Caco-2 (cell line): ENCODE measurements around the gene PSORS1C1. TPM values are rescaled to one million over a fixed set of nuclear protein-coding genes. Genes with fewer than 3 reads are reported as not detected.
"Not testable (repeated sequence)": the region's sequence is repeated elsewhere in the genome, so short reads cannot be mapped to it uniquely, and the experiment has no call there.

Experiments
- BruUV-seq: library from RNA; stranded (reverse); fragments of 400-500 nt; replicated peaks from 2 replicates; lab custom pipeline; 2021; lab: Mats Ljungman, UMichigan
- CTCF ChIA-PET: fragments of 300-600 bp; sonication (Branson Sonifier 250); formaldehyde crosslinking; loops from one replicate; lab custom pipeline; 2022; ENCODE audit warnings: antibody characterized with exemption; lab: Charles Lee
- POLR2A ChIA-PET: fragments of 300-600 bp; sonication (Branson Sonifier 250); formaldehyde crosslinking; loops from one replicate; lab custom pipeline; 2022; ENCODE audit warnings: antibody characterized with exemption; lab: Charles Lee
- DNase-seq, 2 experiments: peaks; one replicate each; pipeline versions ENCODE4 v3.0.0 to v3.0.0-alpha.2; 2020 to 2022
- H3K27me3 ChIP-seq: replicated peaks from 2 replicates; pipeline ENCODE4 v1.6.0; 2011; ENCODE audit warnings: low read length; ENCODE audit not compliant: control insufficient read depth, insufficient read depth
- H3K36me3 ChIP-seq: 2 replicates; pipeline ENCODE4 v1.5.1; 2011; ENCODE audit warnings: low read length; ENCODE audit not compliant: control insufficient read depth, insufficient read depth
- H3K4me1 ChIP-seq: fragments of 250-450 bp; sonication (Bioruptor Pico); 2 replicates; pipeline ENCODE4 v1.5.1; 2020; ENCODE audit warnings: mild to moderate bottlenecking
- H3K4me3 ChIP-seq: 2 replicates; pipeline ENCODE4 v1.5.1; 2011; ENCODE audit warnings: low read depth, mild to moderate bottlenecking, control low read depth, low read length
- H3K9me3 ChIP-seq: fragments of 250-450 bp; sonication (Bioruptor Pico); 2 replicates; pipeline ENCODE4 v1.5.1; 2020; ENCODE audit warnings: mild to moderate bottlenecking, moderate library complexity
- H3K27ac Mint-ChIP-seq: one replicate; pipeline ENCODE4 v1.8.0; 2022; ENCODE audit warnings: mixed read lengths; ENCODE audit not compliant: unreplicated experiment
- H3K27me3 Mint-ChIP-seq: one replicate; pipeline ENCODE4 v1.8.0; 2022; ENCODE audit warnings: mixed read lengths; ENCODE audit not compliant: insufficient read depth, unreplicated experiment
- H3K36me3 Mint-ChIP-seq: one replicate; pipeline ENCODE4 v1.8.0; 2022; ENCODE audit warnings: mild to moderate bottlenecking, mixed read lengths; ENCODE audit not compliant: insufficient read depth, unreplicated experiment
- H3K4me1 Mint-ChIP-seq: one replicate; pipeline ENCODE4 v1.8.0; 2022; ENCODE audit warnings: low read depth, mixed read lengths; ENCODE audit not compliant: unreplicated experiment
- H3K4me3 Mint-ChIP-seq: one replicate; pipeline ENCODE4 v1.8.0; 2022; ENCODE audit warnings: mild to moderate bottlenecking, moderate library complexity, mixed read lengths; ENCODE audit not compliant: unreplicated experiment
- H3K9me3 Mint-ChIP-seq: one replicate; pipeline ENCODE4 v1.8.0; 2022; ENCODE audit warnings: mixed read lengths; ENCODE audit not compliant: unreplicated experiment
- CTCF ChIP-seq, 2 experiments: fragments of 200-600 bp in 1 of 2; IDR thresholded peaks; 1 replicate in 1 of 2; 2 replicates in 1 of 2; pipeline versions ENCODE4 v1.5.1 to v1.8.0; 2011 to 2022; ENCODE audit warnings: antibody characterized with exemption in 1 of 2, control low read depth in 1 of 2, inconsistent platforms in 1 of 2, low read depth in 1 of 2, low read length in 1 of 2, mild to moderate bottlenecking in 1 of 2, moderate library complexity in 1 of 2; ENCODE audit not compliant: insufficient read depth in 1 of 2, severe bottlenecking in 1 of 2, unreplicated experiment in 1 of 2
- intact Hi-C: fragments of 100-400 bp; cut with micrococcal nuclease; formaldehyde crosslinking; loops from one replicate; pipeline ENCODE4 v1.10.0; 2022; ENCODE audit not compliant: unreplicated experiment
- total RNA-seq: library from RNA; stranded (reverse); gene quantifications from 2 replicates; pipeline ENCODE4 v1.2.3, GENCODE V29; 2022

PSORS1C1 gene
- total RNA-seq, 1 experiment from 2014 or later = 0.75 TPM

DNA sequence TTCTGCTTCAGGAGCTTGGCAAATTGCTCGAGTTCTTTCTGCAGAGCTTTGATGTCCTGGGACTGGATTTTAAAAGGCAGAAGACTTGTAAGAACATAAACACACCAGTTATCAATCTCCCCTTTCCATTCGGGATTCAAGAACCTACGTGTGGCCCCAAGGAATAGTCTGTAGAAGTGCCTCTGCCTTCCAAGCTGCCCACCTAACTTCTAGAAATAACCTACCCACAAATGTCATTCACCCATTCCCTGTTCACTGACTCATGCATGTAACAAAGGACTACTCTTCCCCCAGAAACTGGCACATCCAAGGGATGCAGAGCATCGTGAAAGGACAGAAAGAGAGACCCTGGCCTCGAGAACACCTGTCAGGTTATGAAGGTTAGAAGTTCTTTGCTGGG lies 51.4 kb downstream of the PSORS1C1 start:
- peaks cover 4% of the 10 kb centered on the region for H3K36me3 Mint-ChIP-seq
- ChIA-PET POLR2A (no interaction called here), CTCF (no interaction called here)
- Histone ChIP-seq H3K9me3 (no peaks in the 10 kb centered on the region), H3K4me1 (peaks cover 5% of the 10 kb centered on the region; the same call in 1 of the 2 replicates), H3K4me3 (no peak overlapping the region), H3K36me3 (no peaks in the 10 kb centered on the region), H3K27me3 (no peaks in the 10 kb centered on the region)
- H3K9me3 Mint-ChIP-seq = no peaks in the 10 kb centered on the region
- no peak overlapping the region for H3K4me3 Mint-ChIP-seq
- no TSS peak for BruUV-seq
- no peak overlapping the region for H3K27ac Mint-ChIP-seq
- intact Hi-C loops = no loop called here
- DNase-seq = no peak
- TF ChIP-seq CTCF (IDR thresholded peaks at IDR 0.05; ENCODE audit: insufficient read depth in 1 of 2, low read depth in 1 of 2, low read length in 1 of 2, severe bottlenecking in 1 of 2, unreplicated experiment in 1 of 2) = no peak
- no peaks in the 10 kb centered on the region for H3K27me3 Mint-ChIP-seq
- H3K4me1 Mint-ChIP-seq = peaks cover 6% of the 10 kb centered on the region

- no peaks in the 10 kb centered on the region for H3K27me3 Mint-ChIP-seq
- Histone ChIP-seq H3K9me3 (no peaks in the 10 kb centered on the region), H3K4me3 (no peak overlapping the region), H3K36me3 (no peaks in the 10 kb centered on the region), H3K4me1 (peaks cover 5% of the 10 kb centered on the region; the same call in 1 of the 2 replicates), H3K27me3 (no peaks in the 10 kb centered on the region)
- no peaks in the 10 kb centered on the region for H3K9me3 Mint-ChIP-seq
- ChIA-PET POLR2A (no interaction called here), CTCF (no interaction called here)
- DNase-seq = no peak
- peaks cover 6% of the 10 kb centered on the region for H3K4me1 Mint-ChIP-seq
- no peak for TF ChIP-seq CTCF (IDR thresholded peaks at IDR 0.05; ENCODE audit: insufficient read depth in 1 of 2, low read depth in 1 of 2, low read length in 1 of 2, severe bottlenecking in 1 of 2, unreplicated experiment in 1 of 2)
- H3K27ac Mint-ChIP-seq = no peak overlapping the region
- no peaks in the 10 kb centered on the region for H3K36me3 Mint-ChIP-seq
- H3K4me3 Mint-ChIP-seq = no peak overlapping the region
- no TSS peak for BruUV-seq
- intact Hi-C loops = no loop called here
Measured at GRCh38 chr6:31168606-31169005, 54.0 kb downstream of the PSORS1C1 start.

DNA sequence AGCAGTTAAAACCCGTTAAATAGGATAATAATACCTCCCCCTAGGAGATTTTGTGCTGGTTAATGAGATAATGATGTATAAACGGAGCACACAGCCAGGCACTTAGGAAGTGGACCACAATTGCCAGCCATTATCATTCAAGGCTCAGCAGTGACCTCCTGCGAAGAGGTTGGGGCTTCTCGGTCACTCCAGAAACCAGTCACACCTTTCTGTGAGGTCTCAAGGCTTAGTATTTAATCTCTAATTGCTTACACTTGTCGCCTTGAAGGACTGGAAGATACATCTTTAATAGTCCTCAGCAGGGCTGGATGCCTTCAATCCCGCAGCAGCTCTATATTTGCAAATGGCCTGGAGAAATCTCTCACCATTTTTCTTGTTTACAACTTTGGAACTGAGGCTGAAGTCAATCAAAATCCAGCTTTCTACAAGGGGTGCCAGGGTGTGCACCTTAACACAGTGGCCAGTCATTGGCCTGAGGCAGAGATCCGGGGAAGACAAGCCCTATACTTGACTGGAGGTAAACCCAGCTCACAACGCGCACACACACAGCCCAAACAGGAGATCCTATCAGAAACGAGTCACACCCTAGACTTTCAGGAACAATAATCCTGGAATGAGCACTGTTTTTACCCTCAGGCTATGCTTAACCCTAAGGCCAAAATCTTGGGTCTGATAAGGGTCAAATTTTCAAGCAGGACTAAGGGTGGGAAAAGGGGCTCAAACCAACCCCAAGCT lies 54.7 kb downstream of the PSORS1C1 start:
- no peak overlapping the region for H3K4me3 ChIP-seq
- H3K9me3 Mint-ChIP-seq = no peaks in the 10 kb centered on the region
- H3K36me3 Mint-ChIP-seq = no peaks in the 10 kb centered on the region
- H3K4me3 Mint-ChIP-seq = no peak overlapping the region
- no peaks in the 10 kb centered on the region for H3K27me3 Mint-ChIP-seq
- peaks cover 6% of the 10 kb centered on the region for H3K4me1 Mint-ChIP-seq
- no peaks in the 10 kb centered on the region for H3K36me3 ChIP-seq
- POLR2A ChIA-PET = no interaction called here
- no TSS peak for BruUV-seq
- no peaks in the 10 kb centered on the region for H3K9me3 ChIP-seq
- DNase-seq = no peak
- CTCF ChIA-PET = no interaction called here
- no peak for TF ChIP-seq CTCF (IDR thresholded peaks at IDR 0.05; ENCODE audit: insufficient read depth in 1 of 2, low read depth in 1 of 2, low read length in 1 of 2, severe bottlenecking in 1 of 2, unreplicated experiment in 1 of 2)
- no peak overlapping the region for H3K27ac Mint-ChIP-seq
- peaks cover 5% of the 10 kb centered on the region; the same call in 1 of the 2 replicates for H3K4me1 ChIP-seq
- no peaks in the 10 kb centered on the region for H3K27me3 ChIP-seq
- intact Hi-C loops = no loop called here

- H3K36me3 Mint-ChIP-seq, H3K36me3 ChIP-seq, CTCF ChIA-PET, H3K4me1 ChIP-seq, H3K4me1 Mint-ChIP-seq, H3K27me3 Mint-ChIP-seq, H3K27me3 ChIP-seq, BruUV-seq, DNase-seq, H3K4me3 Mint-ChIP-seq, H3K27ac Mint-ChIP-seq, intact Hi-C loops, H3K9me3 Mint-ChIP-seq, H3K9me3 ChIP-seq, H3K4me3 ChIP-seq, POLR2A ChIA-PET: not testable (repeated sequence)
Measured at GRCh38 chr6:31169858-31170599, 55.4 kb downstream of the PSORS1C1 start.
